Ovary (tissue), 9 donors: ENCODE results near the gene NHS. TPM values are rescaled to one million over a fixed set of nuclear protein-coding genes. Genes with fewer than 3 reads are reported as not detected.

Source experiments
- DNase-seq, 5 donors: peaks; one replicate each; pipeline ENCODE4 v3.0.0-alpha.2; 2019 to 2020
- H3K27ac ChIP-seq, 2 donors: fragments of 200-600 bp; one replicate each; pipeline versions ENCODE4 v1.5.1 to v1.8.0; 2019 to 2022
- H3K27me3 ChIP-seq: fragments of 200-600 bp; one replicate; pipeline ENCODE4 v1.8.0; 2022
- H3K36me3 ChIP-seq: fragments of 200-600 bp; sonication (generic); one replicate; pipeline ENCODE4 v1.5.1; 2019
- H3K4me1 ChIP-seq: one replicate; pipeline ENCODE4 v1.8.1; 2013; ENCODE audit warnings: mild to moderate bottlenecking, moderate library complexity; ENCODE audit not compliant: insufficient read depth
- H3K4me3 ChIP-seq: fragments of 200-600 bp; sonication (generic); one replicate; pipeline ENCODE4 v1.5.1; 2017
- H3K9me3 ChIP-seq, 2 donors: fragments of 200-600 bp in 1 of 2; sonication (generic) in 1 of 2; one replicate each; pipeline versions ENCODE4 v1.5.1 to v1.8.1; 2013 to 2019; ENCODE audit warnings: mild to moderate bottlenecking in 1 of 2, moderate library complexity in 1 of 2
- EP300 ChIP-seq: sonication (generic); formaldehyde crosslinking; IDR thresholded peaks from one replicate; pipeline ENCODE4 v1.6.1; 2017; ENCODE audit warnings: antibody characterized with exemption
- POLR2A ChIP-seq: fragments of 450-650 bp; IDR thresholded peaks from one replicate; pipeline ENCODE4 v1.6.1; 2017; ENCODE audit warnings: antibody characterized with exemption, mild to moderate bottlenecking, moderate library complexity
- WGBS, 3 donors: extraction: QIAGEN DNeasy Blood & Tissue Kit in 1 of 3; methylation state at CpG; one replicate each; pipeline versions ENCODE4 v1.1.5 to v1.1.7; 2013 to 2017; 5-methylcytosine and 5-hydroxymethylcytosine counted together
- intact Hi-C, 4 donors: fragments of 100-400 bp; cut with DNase I; formaldehyde crosslinking; loops; one replicate each; pipeline versions ENCODE4 v1.11.0 to v1.15.1; 2022 to 2023
- polyA plus RNA-seq, 2 donors: library from polyadenylated mRNA; stranded (reverse); fragments of 200-250 nt in 1 of 2; fragments of 350-450 nt in 1 of 2; fragmentation: Illumina TruSeq in 1 of 2; extraction: RNeasy Lipid Tissue Mini Kit (QIAGEN cat#74804) in 1 of 2; gene quantifications; one replicate each; pipeline ENCODE4 v1.2.3, GENCODE V29; 2013 to 2014
- total RNA-seq, 7 donors: library from RNA; depleted of rRNA in 2 of 7; stranded (reverse); fragments of >200 nt in 2 of 7; fragmentation: NEBNext Ultra II Directional in 3 of 7; extraction: Animal tissue kit (Norgen Biotek cat#: 25700) in 3 of 7; gene quantifications; one replicate each; pipeline versions ENCODE4 v1.1.0 to v1.2.4, GENCODE V29; 2016 to 2023
- TF ChIP-seq, protein P1 (sequence below), 3 donors: fragments of 450-650 bp in 2 of 3; fragments of 200-600 bp in 1 of 3; IDR thresholded peaks; one replicate each; pipeline versions ENCODE4 v1.5.1 to v1.8.0; 2016 to 2022; ENCODE audit warnings: antibody characterized with exemption in 3 of 3, mild to moderate bottlenecking in 1 of 3
- donor health status: DM: no; HTN: no; CAD: no; lungs with moderate emphysema.
- donor health status: DM: no; HTN: no; CAD: no.
- donor health status: Bipolar disorder and iron deficiency.
- donor health status: DM: yes; HTN: yes; CAD: no.
- donor health status: DM: no; HTN: no; CAD: no.
- donor health status: DM: yes; HTN: yes; CAD: no.

NHS gene
- total and polyA plus RNA-seq, 9 donors: 2.3 to 9.5 (median 6.7) TPM

DNA sequence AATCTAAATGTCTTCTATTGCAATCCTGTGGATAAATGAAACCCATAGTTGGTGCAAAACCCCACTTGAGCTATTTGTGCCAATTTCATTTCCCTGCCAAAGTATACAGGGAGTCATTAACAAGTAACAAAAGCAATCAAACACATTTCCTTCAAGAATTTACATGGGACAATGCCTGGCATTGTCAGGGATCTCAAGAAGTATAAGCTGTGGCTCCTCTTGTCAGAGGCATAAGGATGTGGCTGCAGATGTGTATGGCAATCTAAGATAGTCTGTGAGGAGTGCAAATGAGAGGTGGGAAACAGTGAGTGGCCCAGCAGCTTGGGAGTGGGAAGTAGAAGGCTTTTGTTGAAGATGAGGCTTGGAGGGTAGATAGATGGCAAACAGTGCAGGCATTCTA, 304.3 kb downstream of the NHS start:
- no peaks in the 10 kb centered on the region for H3K36me3 ChIP-seq
- no peaks in the 10 kb centered on the region for H3K4me1 ChIP-seq
- no peaks in the 10 kb centered on the region for H3K27me3 ChIP-seq
- no peak overlapping the region for H3K4me3 ChIP-seq
- DNase-seq: no peak
- intact Hi-C loops: no loop called here
- H3K9me3 ChIP-seq: no peaks in the 10 kb centered on the region
- TF ChIP-seq, protein P1, sequence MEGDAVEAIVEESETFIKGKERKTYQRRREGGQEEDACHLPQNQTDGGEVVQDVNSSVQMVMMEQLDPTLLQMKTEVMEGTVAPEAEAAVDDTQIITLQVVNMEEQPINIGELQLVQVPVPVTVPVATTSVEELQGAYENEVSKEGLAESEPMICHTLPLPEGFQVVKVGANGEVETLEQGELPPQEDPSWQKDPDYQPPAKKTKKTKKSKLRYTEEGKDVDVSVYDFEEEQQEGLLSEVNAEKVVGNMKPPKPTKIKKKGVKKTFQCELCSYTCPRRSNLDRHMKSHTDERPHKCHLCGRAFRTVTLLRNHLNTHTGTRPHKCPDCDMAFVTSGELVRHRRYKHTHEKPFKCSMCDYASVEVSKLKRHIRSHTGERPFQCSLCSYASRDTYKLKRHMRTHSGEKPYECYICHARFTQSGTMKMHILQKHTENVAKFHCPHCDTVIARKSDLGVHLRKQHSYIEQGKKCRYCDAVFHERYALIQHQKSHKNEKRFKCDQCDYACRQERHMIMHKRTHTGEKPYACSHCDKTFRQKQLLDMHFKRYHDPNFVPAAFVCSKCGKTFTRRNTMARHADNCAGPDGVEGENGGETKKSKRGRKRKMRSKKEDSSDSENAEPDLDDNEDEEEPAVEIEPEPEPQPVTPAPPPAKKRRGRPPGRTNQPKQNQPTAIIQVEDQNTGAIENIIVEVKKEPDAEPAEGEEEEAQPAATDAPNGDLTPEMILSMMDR (IDR thresholded peaks at IDR 0.05): no peak
- TF ChIP-seq EP300 (no peak), POLR2A (no peak)
- no peak overlapping the region for H3K27ac ChIP-seq

DNA sequence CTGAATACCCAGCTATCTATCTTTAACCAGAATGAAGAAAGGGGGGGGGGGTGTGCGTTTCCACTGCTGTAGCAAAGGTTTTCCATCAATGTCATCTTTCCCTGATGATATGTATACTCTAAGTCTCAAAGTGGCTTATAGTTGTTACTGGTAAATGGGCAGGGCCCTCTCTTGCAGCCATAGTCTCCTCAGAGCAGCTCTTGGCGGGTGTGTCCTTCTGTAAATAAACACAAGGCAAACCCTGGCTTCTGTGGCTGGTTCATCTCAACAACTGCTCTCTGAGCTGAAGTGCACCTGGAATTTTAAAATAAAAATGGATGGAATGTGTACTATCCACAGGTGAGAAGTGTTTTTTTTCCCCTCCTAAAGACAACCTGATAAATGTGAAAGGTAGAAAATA, 304.8 kb downstream of the NHS start:
- no peak for DNase-seq
- no peaks in the 10 kb centered on the region for H3K4me1 ChIP-seq
- intact Hi-C loops: loop anchor here in 3 of 4 donors (5.0 to 10.0 kb wide), 3 partner anchors 305 to 438 kb away; partner anchors contain the start of gene NHS (in 1 of the 3)
- no peak overlapping the region for H3K27ac ChIP-seq
- H3K27me3 ChIP-seq: no peaks in the 10 kb centered on the region
- WGBS, 3 donors: 64 to 69% (median 66%) methylated on average over 2 of the region's 2 CpGs
- H3K36me3 ChIP-seq: no peaks in the 10 kb centered on the region
- H3K4me3 ChIP-seq: no peak overlapping the region
- no peaks in the 10 kb centered on the region for H3K9me3 ChIP-seq
- TF ChIP-seq POLR2A (no peak), EP300 (no peak)
- TF ChIP-seq, protein P1 (IDR thresholded peaks at IDR 0.05): no peak

DNA sequence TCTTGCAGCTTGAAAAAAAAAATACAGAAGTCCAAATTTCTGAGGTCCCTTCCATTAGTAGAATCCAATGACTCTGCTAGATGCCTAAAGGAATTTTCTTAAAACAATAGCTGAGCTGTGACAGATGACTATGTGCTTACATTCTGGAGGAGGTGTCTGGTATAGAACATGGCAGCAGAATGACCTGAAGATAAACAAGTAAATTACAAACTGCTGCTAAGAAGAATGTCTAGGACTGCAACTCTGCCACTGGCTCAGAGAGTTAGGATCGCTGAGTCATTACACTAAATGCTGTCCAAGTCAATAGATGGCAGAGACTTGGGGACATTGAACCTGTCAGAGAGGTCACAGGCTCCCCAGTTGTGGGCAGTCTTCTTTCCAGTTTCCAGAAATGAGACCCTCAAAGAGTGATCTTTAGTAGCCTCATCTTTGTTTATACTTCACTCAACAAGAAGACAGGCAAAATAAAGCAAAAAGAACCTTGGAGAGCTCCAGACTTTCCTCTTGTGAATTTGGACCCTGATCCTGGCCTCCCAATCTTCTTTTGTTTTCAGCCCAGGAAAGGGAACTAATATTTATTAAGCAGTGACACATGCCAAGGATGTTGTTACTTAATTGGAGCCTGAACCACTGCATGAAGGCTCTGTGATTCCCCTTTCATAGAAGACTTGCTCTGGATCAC, 305.9 kb downstream of the NHS start:
- DNase-seq: no peak
- Histone ChIP-seq H3K4me3 (no peak overlapping the region), H3K27ac (no peak overlapping the region), H3K9me3 (no peaks in the 10 kb centered on the region), H3K4me1 (no peaks in the 10 kb centered on the region), H3K27me3 (no peaks in the 10 kb centered on the region), H3K36me3 (no peaks in the 10 kb centered on the region)
- intact Hi-C loops: loop anchor here in 3 of 4 donors (5.0 to 10.0 kb wide), 3 partner anchors 306 to 439 kb away; partner anchors contain the start of gene NHS (in 1 of the 3)
- WGBS, 3 donors: 82 to 87% (median 85%) methylated on average over 1 of the region's 1 CpG
- TF ChIP-seq EP300 (no peak), POLR2A (no peak)
- TF ChIP-seq, protein P1 (IDR thresholded peaks at IDR 0.05): no peak

DNA sequence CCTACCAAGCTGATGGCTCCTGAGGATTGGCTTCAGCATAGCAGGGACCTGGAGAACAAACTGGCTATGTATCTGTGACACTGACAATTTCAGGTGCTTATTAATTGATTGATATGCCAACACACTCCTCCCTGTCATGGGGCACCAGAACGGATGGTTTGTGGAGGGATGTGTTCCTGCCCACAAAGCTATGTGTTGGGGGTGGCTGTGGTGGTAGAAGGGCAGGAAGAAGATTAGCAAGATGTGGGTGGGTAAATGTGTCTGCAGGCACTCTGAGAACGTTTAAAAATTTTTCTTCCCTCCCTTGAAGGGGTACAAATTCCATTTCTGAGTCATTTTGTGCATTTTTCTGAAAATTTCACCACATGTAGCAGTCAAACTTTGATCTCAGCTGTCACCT, 307.3 kb downstream of the NHS start:
- no peak overlapping the region for H3K4me3 ChIP-seq
- H3K4me1 ChIP-seq: no peaks in the 10 kb centered on the region
- H3K27ac ChIP-seq: no peak overlapping the region
- TF ChIP-seq EP300 (no peak), POLR2A (no peak)
- TF ChIP-seq, protein P1 (IDR thresholded peaks at IDR 0.05): no peak
- no peaks in the 10 kb centered on the region for H3K36me3 ChIP-seq
- 43 to 56% (median 47%) methylated on average over 2 of the region's 2 CpGs for WGBS, 3 donors
- H3K9me3 ChIP-seq: no peaks in the 10 kb centered on the region
- intact Hi-C loops: loop anchor here in 3 of 4 donors (5.0 to 10.0 kb wide), 3 partner anchors 307 to 440 kb away; partner anchors contain the start of gene NHS (in 1 of the 3)
- DNase-seq: no peak
- H3K27me3 ChIP-seq: no peaks in the 10 kb centered on the region
